Uterus (tissue), 2 donors: ENCODE measurements around the gene BEST1.

Experiments used
- POLR2A ChIP-seq, 2 donors: fragments of 450-650 bp; IDR thresholded peaks; one replicate each; pipeline ENCODE4 v1.6.1; 2016; ENCODE audit warnings: antibody characterized with exemption in 2 of 2, mild to moderate bottlenecking in 1 of 2, moderate library complexity in 1 of 2
- TF ChIP-seq, protein P1 (sequence below), 4 experiments: fragments of 200-600 bp in 2 of 4; fragments of 450-650 bp in 2 of 4; sonication (generic) in 2 of 4; IDR thresholded peaks; one replicate each; pipeline ENCODE4 v1.5.1; 2016 to 2019; ENCODE audit warnings: antibody characterized with exemption in 4 of 4, mild to moderate bottlenecking in 2 of 4, moderate library complexity in 1 of 4

DNA sequence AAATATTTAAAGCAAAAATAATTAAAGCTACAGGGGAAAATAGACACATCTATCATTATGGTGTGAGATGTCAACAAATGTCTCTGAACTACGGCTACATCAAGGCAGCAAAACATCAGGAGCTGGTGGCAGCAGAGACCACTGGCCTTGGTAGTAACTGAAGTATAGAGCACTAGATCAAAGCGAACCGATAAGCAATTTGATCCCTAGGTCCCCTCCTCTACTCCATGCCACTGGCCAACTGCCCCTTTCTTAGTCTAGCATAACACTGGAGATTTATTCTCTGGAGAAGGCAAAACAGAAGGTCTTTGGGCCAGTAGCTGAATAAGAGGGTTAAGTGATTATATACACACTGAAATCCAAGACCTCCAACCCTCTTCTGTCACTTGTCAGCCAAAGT lies 19.2 kb upstream of the BEST1 start:
- no peak for TF ChIP-seq POLR2A (IDR thresholded peaks at IDR 0.05)
- TF ChIP-seq, protein P1, sequence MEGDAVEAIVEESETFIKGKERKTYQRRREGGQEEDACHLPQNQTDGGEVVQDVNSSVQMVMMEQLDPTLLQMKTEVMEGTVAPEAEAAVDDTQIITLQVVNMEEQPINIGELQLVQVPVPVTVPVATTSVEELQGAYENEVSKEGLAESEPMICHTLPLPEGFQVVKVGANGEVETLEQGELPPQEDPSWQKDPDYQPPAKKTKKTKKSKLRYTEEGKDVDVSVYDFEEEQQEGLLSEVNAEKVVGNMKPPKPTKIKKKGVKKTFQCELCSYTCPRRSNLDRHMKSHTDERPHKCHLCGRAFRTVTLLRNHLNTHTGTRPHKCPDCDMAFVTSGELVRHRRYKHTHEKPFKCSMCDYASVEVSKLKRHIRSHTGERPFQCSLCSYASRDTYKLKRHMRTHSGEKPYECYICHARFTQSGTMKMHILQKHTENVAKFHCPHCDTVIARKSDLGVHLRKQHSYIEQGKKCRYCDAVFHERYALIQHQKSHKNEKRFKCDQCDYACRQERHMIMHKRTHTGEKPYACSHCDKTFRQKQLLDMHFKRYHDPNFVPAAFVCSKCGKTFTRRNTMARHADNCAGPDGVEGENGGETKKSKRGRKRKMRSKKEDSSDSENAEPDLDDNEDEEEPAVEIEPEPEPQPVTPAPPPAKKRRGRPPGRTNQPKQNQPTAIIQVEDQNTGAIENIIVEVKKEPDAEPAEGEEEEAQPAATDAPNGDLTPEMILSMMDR (IDR thresholded peaks at IDR 0.05) = no peak
